SK-N-SH (cell line): ENCODE results near the gene PCP4L1. TPM values are rescaled to one million over a fixed set of nuclear protein-coding genes. Genes with fewer than 3 reads are reported as not detected.

ENCODE experiments used
- CTCF ChIA-PET: fragments of 300-600, 350-600 bp; formaldehyde crosslinking; extraction: SDS; loops from one replicate; lab custom pipeline; 2021; lab: Yijun Ruan, JAX
- POLR2A ChIA-PET: fragments of 350-600 bp; sonication (Branson Sonifier 250); formaldehyde crosslinking; extraction: SDS; loops from one replicate; lab custom pipeline; 2020; ENCODE audit warnings: antibody characterized with exemption, inconsistent platforms; lab: Yijun Ruan, JAX
- DNase-seq: peaks from one replicate; pipeline ENCODE4 v3.0.0; 2012
- H2AFZ ChIP-seq: fragments of 200-600 bp; sonication (generic); 2 replicates; pipeline ENCODE4 v1.8.1; 2016; ENCODE audit warnings: antibody characterized with exemption, mild to moderate bottlenecking, low read depth
- H3F3A ChIP-seq: fragments of 200-600 bp; sonication (generic); replicated peaks from 2 replicates; pipeline ENCODE3; 2016; ENCODE audit warnings: antibody characterized with exemption, mild to moderate bottlenecking; ENCODE audit not compliant: insufficient read depth
- H3K27ac ChIP-seq, 2 experiments: fragments of 200-500 bp in 1 of 2; fragments of 200-600 bp in 1 of 2; sonication (Bioruptor generic) in 1 of 2; sonication (generic), shearing (Covaris generic) in 1 of 2; 2 replicates each; pipeline versions ENCODE4 v1.5.1 to v1.6.1; 2014 to 2016; ENCODE audit warnings: low read depth in 2 of 2, inconsistent platforms in 1 of 2, low read length in 1 of 2, mild to moderate bottlenecking in 1 of 2, mixed read lengths in 1 of 2
- H3K27me3 ChIP-seq: fragments of 200-600 bp; sonication (generic), shearing (Covaris generic); 2 replicates; pipeline ENCODE4 v1.6.1; 2016; ENCODE audit warnings: mixed run types; ENCODE audit not compliant: insufficient read depth
- H3K36me3 ChIP-seq, 2 experiments: fragments of 200-500 bp in 1 of 2; fragments of 200-600 bp in 1 of 2; sonication (Bioruptor generic) in 1 of 2; sonication (generic) in 1 of 2; replicated peaks in 1 of 2; 2 replicates each; pipeline versions ENCODE3 to v1.5.1; 2014 to 2016; ENCODE audit warnings: low read length in 1 of 2, mild to moderate bottlenecking in 1 of 2; ENCODE audit not compliant: insufficient read depth in 2 of 2, control insufficient read depth in 1 of 2
- H3K4me1 ChIP-seq, 2 experiments: fragments of 200-500 bp in 1 of 2; fragments of 200-600 bp in 1 of 2; sonication (Bioruptor generic) in 1 of 2; sonication (generic), shearing (Covaris generic) in 1 of 2; 2 replicates each; pipeline versions ENCODE4 v1.5.1 to v1.6.1; 2014 to 2016; ENCODE audit warnings: low read depth in 1 of 2, low read length in 1 of 2, mixed run types in 1 of 2; ENCODE audit not compliant: insufficient read depth in 2 of 2, control insufficient read depth in 1 of 2
- H3K4me2 ChIP-seq: fragments of 200-600 bp; sonication (generic), shearing (Covaris generic); 2 replicates; pipeline ENCODE4 v1.6.1; 2017; ENCODE audit warnings: mixed run types
- H3K4me3 ChIP-seq, 2 experiments: fragments of 200-500 bp in 1 of 2; fragments of 200-600 bp in 1 of 2; sonication (Bioruptor generic) in 1 of 2; sonication (generic), shearing (Covaris generic) in 1 of 2; 2 replicates each; pipeline versions ENCODE4 v1.5.1 to v1.8.1; 2014 to 2016; ENCODE audit warnings: low read depth in 2 of 2, inconsistent platforms in 1 of 2, low read length in 1 of 2, mild to moderate bottlenecking in 1 of 2, mixed read lengths in 1 of 2, moderate library complexity in 1 of 2
- H3K79me2 ChIP-seq: fragments of 200-600 bp; sonication (generic); 2 replicates; pipeline ENCODE4 v1.8.1; 2017; ENCODE audit warnings: mild to moderate bottlenecking; ENCODE audit not compliant: insufficient read depth
- H3K9ac ChIP-seq: fragments of 200-600 bp; sonication (generic); 2 replicates; pipeline ENCODE4 v1.6.1; 2017; ENCODE audit warnings: mixed run types
- H3K9me2 ChIP-seq: fragments of 200-600 bp; sonication (generic); 2 replicates; pipeline ENCODE4 v1.6.1; 2017; ENCODE audit warnings: mixed run types
- H3K9me3 ChIP-seq: fragments of 200-600 bp; sonication (generic); 2 replicates; pipeline ENCODE4 v1.6.1; 2017; ENCODE audit warnings: mixed run types, mild to moderate bottlenecking, moderate library complexity
- H4K20me1 ChIP-seq: fragments of 200-600 bp; sonication (generic); 2 replicates; pipeline ENCODE4 v1.6.1; 2017; ENCODE audit warnings: mild to moderate bottlenecking, mixed run types; ENCODE audit not compliant: insufficient read depth
- CHD2 ChIP-seq: fragments of 150-350 bp; IDR thresholded peaks from 2 replicates; pipeline ENCODE4 v1.6.1; 2018; ENCODE audit warnings: low read length; ENCODE audit not compliant: partially characterized antibody
- ELF1 ChIP-seq: IDR thresholded peaks from 2 replicates; pipeline ENCODE4 v1.4.0; 2012
- EP300 ChIP-seq, 2 experiments: IDR thresholded peaks; 2 replicates each; pipeline versions ENCODE4 v1.4.0 to v1.6.1; 2012; ENCODE audit warnings: borderline replicate concordance in 1 of 2, low read depth in 1 of 2, low read length in 1 of 2
- EZH2phosphoT487 ChIP-seq: fragments of 200-600 bp; sonication (generic); IDR thresholded peaks from 2 replicates; pipeline ENCODE4 v1.6.1; 2017; ENCODE audit warnings: low read depth, mixed run types, mild to moderate bottlenecking, antibody characterized with exemption, moderate library complexity, borderline replicate concordance
- GABPA ChIP-seq: IDR thresholded peaks from 2 replicates; pipeline ENCODE4 v1.4.0; 2012; ENCODE audit warnings: low read depth, mild to moderate bottlenecking
- GATA2 ChIP-seq: sonication (generic); formaldehyde crosslinking; IDR thresholded peaks from 2 replicates; pipeline ENCODE4 v1.5.0; 2020; ENCODE audit warnings: mild to moderate bottlenecking, missing genetic modification reagents
- MAX ChIP-seq: IDR thresholded peaks from 2 replicates; pipeline ENCODE4 v1.4.0; 2012; ENCODE audit warnings: low read depth
- MXI1 ChIP-seq: IDR thresholded peaks from 2 replicates; pipeline ENCODE4 v1.6.1; 2012; ENCODE audit warnings: mild to moderate bottlenecking, low read depth, low read length, improper control_type of control experiment
- NFIC ChIP-seq: IDR thresholded peaks from 2 replicates; pipeline ENCODE4 v1.4.0; 2012; ENCODE audit warnings: borderline replicate concordance
- NRF1 ChIP-seq: IDR thresholded peaks from 2 replicates; pipeline ENCODE4 v1.6.1; 2012; ENCODE audit warnings: low read depth, mild to moderate bottlenecking, low read length
- PBX3 ChIP-seq: IDR thresholded peaks from 2 replicates; pipeline ENCODE4; 2012
- POLR2AphosphoS5 ChIP-seq: IDR thresholded peaks from 2 replicates; pipeline ENCODE4 v1.6.1; 2012; ENCODE audit warnings: low read depth, low read length
- RAD21 ChIP-seq: IDR thresholded peaks from 2 replicates; pipeline ENCODE4 v1.6.1; 2012; ENCODE audit warnings: mild to moderate bottlenecking, low read length
- RFX5 ChIP-seq: IDR thresholded peaks from 2 replicates; pipeline ENCODE4 v1.6.1; 2012; ENCODE audit warnings: mild to moderate bottlenecking, improper control_type of control experiment, low read length
- RXRA ChIP-seq: IDR thresholded peaks from 2 replicates; pipeline ENCODE4 v1.4.0; 2012; ENCODE audit warnings: low read depth, mild to moderate bottlenecking, borderline replicate concordance
- SIN3A ChIP-seq: IDR thresholded peaks from 2 replicates; pipeline ENCODE4 v1.6.1; 2012; ENCODE audit warnings: low read depth, mild to moderate bottlenecking, low read length, moderate library complexity, borderline replicate concordance
- SMC3 ChIP-seq: IDR thresholded peaks from 2 replicates; pipeline ENCODE4 v1.6.1; 2012; ENCODE audit warnings: low read depth, low read length, improper control_type of control experiment
- TAF1 ChIP-seq: IDR thresholded peaks from 2 replicates; pipeline ENCODE4 v1.6.1; 2012; ENCODE audit warnings: low read depth, mild to moderate bottlenecking, low read length, moderate library complexity, borderline replicate concordance
- TCF12 ChIP-seq: IDR thresholded peaks from 2 replicates; pipeline ENCODE4 v1.4.0; 2012
- TEAD4 ChIP-seq: IDR thresholded peaks from 2 replicates; pipeline ENCODE4 v1.4.0; 2012; ENCODE audit warnings: mild to moderate bottlenecking, borderline replicate concordance; ENCODE audit not compliant: insufficient read depth
- WGBS: methylation state at CpG from one replicate; pipeline ENCODE4 v1.1.6; 2017; ENCODE audit warnings: low lambda C conversion rate; 5-methylcytosine and 5-hydroxymethylcytosine counted together
- polyA plus RNA-seq, 3 experiments: library from polyadenylated mRNA; depleted of rRNA; stranded (reverse); fragments of >200 nt; gene quantifications; 2 replicates each; pipeline ENCODE4 v1.2.3, GENCODE V29; 2012
- TF ChIP-seq, protein P1 (sequence below): fragments of 200-600 bp; sonication (generic); IDR thresholded peaks from 2 replicates; pipeline ENCODE4 v1.6.1; 2017; ENCODE audit warnings: antibody characterized with exemption, mild to moderate bottlenecking, moderate library complexity
- TF ChIP-seq, protein P2 (sequence below): IDR thresholded peaks from 2 replicates; pipeline ENCODE4 v1.4.0; 2012; ENCODE audit warnings: low read depth, borderline replicate concordance
- TF ChIP-seq, protein P3 (sequence below): fragments of 150-350 bp; IDR thresholded peaks from 2 replicates; pipeline ENCODE4 v1.6.1; 2017; ENCODE audit warnings: antibody characterized with exemption, low read length, low read depth, borderline replicate concordance

PCP4L1 gene
- polyA plus RNA-seq, 1 of the 3 experiments (the other 2 are of a cell fraction), result not detected

- TF ChIP-seq, protein P1, sequence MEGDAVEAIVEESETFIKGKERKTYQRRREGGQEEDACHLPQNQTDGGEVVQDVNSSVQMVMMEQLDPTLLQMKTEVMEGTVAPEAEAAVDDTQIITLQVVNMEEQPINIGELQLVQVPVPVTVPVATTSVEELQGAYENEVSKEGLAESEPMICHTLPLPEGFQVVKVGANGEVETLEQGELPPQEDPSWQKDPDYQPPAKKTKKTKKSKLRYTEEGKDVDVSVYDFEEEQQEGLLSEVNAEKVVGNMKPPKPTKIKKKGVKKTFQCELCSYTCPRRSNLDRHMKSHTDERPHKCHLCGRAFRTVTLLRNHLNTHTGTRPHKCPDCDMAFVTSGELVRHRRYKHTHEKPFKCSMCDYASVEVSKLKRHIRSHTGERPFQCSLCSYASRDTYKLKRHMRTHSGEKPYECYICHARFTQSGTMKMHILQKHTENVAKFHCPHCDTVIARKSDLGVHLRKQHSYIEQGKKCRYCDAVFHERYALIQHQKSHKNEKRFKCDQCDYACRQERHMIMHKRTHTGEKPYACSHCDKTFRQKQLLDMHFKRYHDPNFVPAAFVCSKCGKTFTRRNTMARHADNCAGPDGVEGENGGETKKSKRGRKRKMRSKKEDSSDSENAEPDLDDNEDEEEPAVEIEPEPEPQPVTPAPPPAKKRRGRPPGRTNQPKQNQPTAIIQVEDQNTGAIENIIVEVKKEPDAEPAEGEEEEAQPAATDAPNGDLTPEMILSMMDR, result peak; percentile 29
- TF ChIP-seq RFX5, result no peak
- TF ChIP-seq RAD21, result peak; percentile 32
- TF ChIP-seq POLR2AphosphoS5, result peak; percentile 68
- no peak for TF ChIP-seq SIN3A
- no peak for TF ChIP-seq TEAD4
- TF ChIP-seq, protein P2, sequence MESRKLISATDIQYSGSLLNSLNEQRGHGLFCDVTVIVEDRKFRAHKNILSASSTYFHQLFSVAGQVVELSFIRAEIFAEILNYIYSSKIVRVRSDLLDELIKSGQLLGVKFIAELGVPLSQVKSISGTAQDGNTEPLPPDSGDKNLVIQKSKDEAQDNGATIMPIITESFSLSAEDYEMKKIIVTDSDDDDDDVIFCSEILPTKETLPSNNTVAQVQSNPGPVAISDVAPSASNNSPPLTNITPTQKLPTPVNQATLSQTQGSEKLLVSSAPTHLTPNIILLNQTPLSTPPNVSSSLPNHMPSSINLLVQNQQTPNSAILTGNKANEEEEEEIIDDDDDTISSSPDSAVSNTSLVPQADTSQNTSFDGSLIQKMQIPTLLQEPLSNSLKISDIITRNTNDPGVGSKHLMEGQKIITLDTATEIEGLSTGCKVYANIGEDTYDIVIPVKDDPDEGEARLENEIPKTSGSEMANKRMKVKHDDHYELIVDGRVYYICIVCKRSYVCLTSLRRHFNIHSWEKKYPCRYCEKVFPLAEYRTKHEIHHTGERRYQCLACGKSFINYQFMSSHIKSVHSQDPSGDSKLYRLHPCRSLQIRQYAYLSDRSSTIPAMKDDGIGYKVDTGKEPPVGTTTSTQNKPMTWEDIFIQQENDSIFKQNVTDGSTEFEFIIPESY, result no peak
- peak; percentile 27; the same call in 1 of the 2 replicates for TF ChIP-seq SMC3
- TF ChIP-seq CHD2, result peak; percentile 58
Observed at GRCh38 chr1:161305867-161306519, 47.4 kb downstream of the PCP4L1 start (continued).

DNA sequence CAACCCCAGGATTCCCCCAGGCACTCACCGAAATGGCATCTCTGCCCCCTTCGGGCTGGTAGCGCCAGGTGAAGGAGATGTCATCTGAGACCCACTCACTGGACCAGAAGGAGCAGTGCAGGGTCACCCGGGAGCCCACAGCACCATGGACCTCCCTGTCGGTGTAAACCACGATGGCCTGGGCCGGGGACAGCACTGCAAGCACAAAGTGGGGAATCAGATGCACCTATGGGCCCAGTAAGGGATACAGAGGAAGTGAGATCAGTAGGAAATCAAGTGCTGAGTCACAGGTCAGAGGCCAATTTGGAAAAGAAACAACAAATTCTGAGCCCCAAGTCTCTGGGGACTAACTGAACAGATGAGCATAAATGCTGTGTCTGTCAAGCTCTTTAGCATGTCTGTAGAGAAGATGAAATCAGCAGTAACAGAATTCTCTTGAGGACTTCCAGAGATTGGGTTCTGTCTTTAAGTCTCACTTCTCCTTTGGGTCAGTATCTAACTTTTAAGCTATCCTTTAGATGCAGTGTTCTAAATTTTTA lies 48.8 kb downstream of the PCP4L1 start:
- Histone ChIP-seq H2AFZ (no peak overlapping the region), H3K4me3 (no peak overlapping the region), H3K27me3 (no peaks in the 10 kb centered on the region), H4K20me1 (no peaks in the 10 kb centered on the region), H3K36me3 (no peaks in the 10 kb centered on the region), H3K9me3 (no peaks in the 10 kb centered on the region), H3K4me2 (no peak overlapping the region), H3K9me2 (no peaks in the 10 kb centered on the region), H3K4me1 (peaks cover 0 to 11% of the 10 kb centered on the region in 2 experiments; a peak in 2 of 4 replicates), H3K9ac (no peak overlapping the region), H3K27ac (no peak overlapping the region), H3F3A (peaks cover 5% of the 10 kb centered on the region), H3K79me2 (no peaks in the 10 kb centered on the region)
- 90% methylated on average over 7 of the region's 7 CpGs for WGBS
- DNase-seq, result no peak
- POLR2A ChIA-PET, result no interaction called here
- CTCF ChIA-PET, result interaction anchor here (0.8 to 2.7 kb wide), 3 partner anchors 25 to 115 kb away, joined by 3 to 14 read pairs (median 12); no protein-coding TSS in a partner anchor
- TF ChIP-seq NRF1 (no peak), EP300 (IDR thresholded peaks at IDR 0.05; ENCODE audit: borderline replicate concordance in 1 of 2, low read depth in 1 of 2, low read length in 1 of 2) (no peak), RXRA (no peak), EZH2phosphoT487 (no peak), PBX3 (no peak), MAX (no peak), SMC3 (no peak), TAF1 (no peak), TCF12 (no peak), NFIC (no peak), MXI1 (no peak), GATA2 (CRISPR knock-in tag) (no peak), RAD21 (no peak), ELF1 (no peak), GABPA (no peak)
- TF ChIP-seq, protein P2, result no peak
- TF ChIP-seq, protein P3, sequence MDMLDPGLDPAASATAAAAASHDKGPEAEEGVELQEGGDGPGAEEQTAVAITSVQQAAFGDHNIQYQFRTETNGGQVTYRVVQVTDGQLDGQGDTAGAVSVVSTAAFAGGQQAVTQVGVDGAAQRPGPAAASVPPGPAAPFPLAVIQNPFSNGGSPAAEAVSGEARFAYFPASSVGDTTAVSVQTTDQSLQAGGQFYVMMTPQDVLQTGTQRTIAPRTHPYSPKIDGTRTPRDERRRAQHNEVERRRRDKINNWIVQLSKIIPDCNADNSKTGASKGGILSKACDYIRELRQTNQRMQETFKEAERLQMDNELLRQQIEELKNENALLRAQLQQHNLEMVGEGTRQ, result no peak
